AG04450 (cell line): ENCODE data around the gene AOX1. TPM values are rescaled to one million over a fixed set of nuclear protein-coding genes. Genes with fewer than 3 reads are reported as not detected.
A peak's percentile ranks its signal among the peaks of the same experiment; 100 is the strongest.

Source experiments
- CTCF ChIA-PET: fragments of 300-600, 350-600 bp; formaldehyde crosslinking; extraction: SDS; loops from one replicate; lab custom pipeline; 2022; ENCODE audit warnings: antibody characterized with exemption, inconsistent platforms; lab: Charles Lee
- POLR2A ChIA-PET: fragments of 350-600 bp; formaldehyde crosslinking; extraction: SDS; loops from one replicate; lab custom pipeline; 2021; ENCODE audit warnings: antibody characterized with exemption, inconsistent platforms; lab: Yijun Ruan, JAX
- DNase-seq: peaks from one replicate; pipeline ENCODE4 v3.0.0-alpha.2; 2011; ENCODE audit warnings: low read depth, low spot score
- H3K27ac ChIP-seq: one replicate; pipeline ENCODE4 v1.5.1; 2012; ENCODE audit warnings: low read depth, low read length, control low read depth
- H3K27me3 ChIP-seq: one replicate; pipeline ENCODE4 v1.6.0; 2012; ENCODE audit warnings: low read length; ENCODE audit not compliant: control insufficient read depth, insufficient read depth
- H3K4me3 ChIP-seq: 2 replicates; pipeline ENCODE4 v1.5.1; 2011; ENCODE audit warnings: mild to moderate bottlenecking, low read depth, low read length, control low read depth
- H3K9me3 ChIP-seq: 2 replicates; pipeline ENCODE4 v1.5.1; 2012; ENCODE audit warnings: low read length; ENCODE audit not compliant: control insufficient read depth, insufficient read depth
- CTCF ChIP-seq: IDR thresholded peaks from 2 replicates; pipeline ENCODE4 v1.5.1; 2011; ENCODE audit warnings: low read depth, low read length, control low read depth, inconsistent platforms
- polyA plus RNA-seq: library from polyadenylated mRNA; depleted of rRNA; stranded (reverse); fragments of >200 nt; gene quantifications from 2 replicates; pipeline ENCODE4 v1.2.3, GENCODE V29; 2011

AOX1 gene
- polyA plus RNA-seq, 1 experiment: 7.9 TPM

- no peak overlapping the region for H3K27ac ChIP-seq
- H3K4me3 ChIP-seq: no peak overlapping the region
- TF ChIP-seq CTCF: no peak
- H3K27me3 ChIP-seq: no peaks in the 10 kb centered on the region
- H3K9me3 ChIP-seq: no peaks in the 10 kb centered on the region
- ChIA-PET CTCF (interaction anchor here (0.7 to 3.6 kb wide), 6 partner anchors 15 to 135 kb away, joined by 3 to 16 read pairs (median 6); partner anchors contain the start of gene AOX1), POLR2A (interaction anchor here (0.6 to 1.2 kb wide), 2 partner anchors 14 to 75 kb away, joined by 3 to 6 read pairs; no protein-coding TSS in a partner anchor)
- DNase-seq: no peak
These were observed 14.9 kb downstream of the AOX1 start for GRCh38 chr2:200600549-200601225.

- no peak for TF ChIP-seq CTCF
- no peak for DNase-seq
These were observed 16.8 kb downstream of the AOX1 start for GRCh38 chr2:200602584-200602983.

GRCh38 chr2:200603972-200604371 lies 18.2 kb downstream of the AOX1 start:
- ChIA-PET CTCF (interaction anchor here (0.9 to 3.6 kb wide), 4 partner anchors 17 to 631 kb away, joined by 4 to 16 read pairs (median 5); no protein-coding TSS in a partner anchor), POLR2A (interaction anchor here (0.7 kb wide), 1 partner anchor 109 kb away, joined by 3 read pairs; no protein-coding TSS in a partner anchor)
- no peaks in the 10 kb centered on the region for H3K9me3 ChIP-seq
- peak overlapping the region; percentile 73 for H3K27ac ChIP-seq
- no peak for TF ChIP-seq CTCF
- no peak overlapping the region for H3K4me3 ChIP-seq
- peak; percentile 43 for DNase-seq
- H3K27me3 ChIP-seq: no peaks in the 10 kb centered on the region

More at GRCh38 chr2:200602584-200602983, 16.8 kb downstream of the AOX1 start:
- no peak overlapping the region for H3K4me3 ChIP-seq
- POLR2A ChIA-PET: no interaction called here
- CTCF ChIA-PET: interaction anchor here (0.8 to 3.6 kb wide), 3 partner anchors 16 to 101 kb away, joined by 3 to 16 read pairs (median 6); partner anchors contain the start of gene AOX1
- no peaks in the 10 kb centered on the region for H3K27me3 ChIP-seq
- H3K9me3 ChIP-seq: no peaks in the 10 kb centered on the region
- H3K27ac ChIP-seq: no peak overlapping the region

- H3K4me3 ChIP-seq: no peak overlapping the region
- no peaks in the 10 kb centered on the region for H3K9me3 ChIP-seq
- no peaks in the 10 kb centered on the region for H3K27me3 ChIP-seq
- TF ChIP-seq CTCF: no peak
- ChIA-PET POLR2A (interaction anchor here (0.7 kb wide), 1 partner anchor 108 kb away, joined by 3 read pairs; no protein-coding TSS in a partner anchor), CTCF (interaction anchor here (1.0 to 3.6 kb wide), 3 partner anchors 18 to 98 kb away, joined by 4 to 16 read pairs (median 6); no protein-coding TSS in a partner anchor)
- peak overlapping the region; percentile 43 for H3K27ac ChIP-seq
- DNase-seq: no peak
These were observed 18.9 kb downstream of the AOX1 start for GRCh38 chr2:200604571-200605255.
